NCI-H2081 (cell line): Measurements from ENCODE around the gene ZNRF3.
"Not testable (repeated sequence)": the region's sequence is repeated elsewhere in the genome, so short reads cannot be mapped to it uniquely, and the experiment has no call there.

ENCODE experiments used
- DNase-seq, 2 experiments: peaks; one replicate each; lab custom pipeline; 2025; lab: John Stamatoyannopoulos, UW

The ZNRF3 gene

GRCh38 chr22:28985581-28986290, 102.4 kb downstream of the ZNRF3 start:
- DNase-seq = no peak

- DNase-seq = no peak
These were observed 103.0 kb downstream of the ZNRF3 start for GRCh38 chr22:28986366-28986765.

GRCh38 chr22:28988457-28988856, 105.1 kb downstream of the ZNRF3 start:
- no peak for DNase-seq

- no peak for DNase-seq
These were observed 105.7 kb downstream of the ZNRF3 start for GRCh38 chr22:28989035-28989464.

GRCh38 chr22:28989484-28989883, 106.1 kb downstream of the ZNRF3 start:
- DNase-seq = no peak

GRCh38 chr22:28989912-28990311, 106.5 kb downstream of the ZNRF3 start:
- DNase-seq = no peak

- peak in 1 of 2 experiments; percentile 5 for DNase-seq
These were observed 109.4 kb downstream of the ZNRF3 start for GRCh38 chr22:28992565-28993356.

- DNase-seq = no peak
These were observed 111.2 kb downstream of the ZNRF3 start for GRCh38 chr22:28994522-28994921.

- no peak for DNase-seq
These were observed 112.2 kb downstream of the ZNRF3 start for GRCh38 chr22:28995551-28995950.

- DNase-seq = no peak
These were observed 114.0 kb downstream of the ZNRF3 start for GRCh38 chr22:28997342-28997741.

- DNase-seq = no peak
These were observed 115.3 kb downstream of the ZNRF3 start for GRCh38 chr22:28998681-28999080.

- no peak for DNase-seq
These were observed 116.1 kb downstream of the ZNRF3 start for GRCh38 chr22:28999510-28999909.

- no peak for DNase-seq
These were observed 116.7 kb downstream of the ZNRF3 start for GRCh38 chr22:28999919-29000556.

- no peak for DNase-seq
These were observed 117.3 kb downstream of the ZNRF3 start for GRCh38 chr22:29000641-29001040.

GRCh38 chr22:29002603-29003002, 119.2 kb downstream of the ZNRF3 start:
- DNase-seq = no peak

GRCh38 chr22:29003552-29003951, 120.2 kb downstream of the ZNRF3 start:
- DNase-seq = no peak

GRCh38 chr22:29003975-29004646, 120.7 kb downstream of the ZNRF3 start:
- peak in 1 of 2 experiments; percentile 2 for DNase-seq

GRCh38 chr22:29004647-29005371, 121.4 kb downstream of the ZNRF3 start:
- DNase-seq = no peak

- not testable (repeated sequence) for DNase-seq
These were observed 122.4 kb downstream of the ZNRF3 start for GRCh38 chr22:29005754-29006153.

GRCh38 chr22:29006346-29006745, 123.0 kb downstream of the ZNRF3 start:
- DNase-seq = no peak

GRCh38 chr22:29009148-29009547, 125.8 kb downstream of the ZNRF3 start:
- no peak for DNase-seq
